Activated T-helper 2 cell treated with anti-CD3 and anti-CD28 coated beads, Interferon-gamma antibody, Interleukin-2, Interleukin-4, amounts not matched to agents 10 μg/mL and 5 μg/mL and 100 μg/mL, durations not matched to agents 14 hours and 24 hours and 36 hours (primary cell): Measurements from ENCODE around the gene CALD1. TPM values are rescaled to one million over a fixed set of nuclear protein-coding genes. Genes with fewer than 3 reads are reported as not detected.

Experiments used
- total RNA-seq: library from RNA; stranded (reverse); gene quantifications from 2 replicates; pipeline ENCODE4 v1.2.3, GENCODE V29; 2022

Gene CALD1
- total RNA-seq, 1 donor from 2014 or later = 10.1 TPM

Other genes starting within 250 kb of the CALD1 start
- gene AKR1B15, start 230.5 kb upstream of the CALD1 start, total RNA-seq = not detected in 2 replicates
- 28.0 and 29.2 TPM in 2 replicates for gene BPGM, start 132.8 kb upstream of the CALD1 start, total RNA-seq
- gene AGBL3, start 206.9 kb downstream of the CALD1 start, total RNA-seq = 1.6 and 3.9 TPM in 2 replicates